ENCODE results near the gene ABCA4.
"Not testable (repeated sequence)": the region's sequence is repeated elsewhere in the genome, so short reads cannot be mapped to it uniquely, and the experiment has no call there.

Gene ABCA4

DNA sequence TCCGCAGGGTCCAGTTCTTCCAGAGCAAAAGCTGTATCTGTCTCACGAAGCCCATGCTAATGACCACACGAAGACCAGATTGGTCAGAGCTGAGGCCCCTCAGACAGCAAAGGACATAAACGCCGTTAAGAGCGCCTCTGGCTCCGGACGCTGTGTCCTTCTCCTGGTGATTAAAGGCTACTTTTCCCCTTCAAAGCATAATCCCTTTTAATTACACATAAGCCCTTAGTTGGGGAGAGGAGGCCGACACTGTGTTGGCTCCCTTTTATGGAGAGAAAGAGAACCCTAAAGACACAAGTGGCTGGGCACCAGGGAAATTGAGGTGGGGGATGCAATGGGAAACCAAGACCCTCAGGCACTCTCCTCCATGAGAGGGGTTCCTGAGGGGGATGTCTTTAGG lies at the start of gene ABCA4:
Gene ABCA4, minus strand, starts transcription at position 158 of the 400 bp plus-strand sequence. Its CDS starts 103 bp downstream, at position 55.
- no peaks in the 10 kb centered on the region for H3K27me3 ChIP-seq
- no peak within 1 kb of the TSS for H3K4me2 ChIP-seq
- H4K20me1 ChIP-seq = no peaks in the 10 kb centered on the region
- TF ChIP-seq Cebpa-rat (IDR thresholded peaks at IDR 0.05) = no peak
- H3K9me3 ChIP-seq = no peaks in the 10 kb centered on the region
- no peak within 1 kb of the TSS for H3K9ac ChIP-seq
- no peak within 1 kb of the TSS for H3K4me3 ChIP-seq
- H3K36me3 ChIP-seq = no peaks in the 10 kb centered on the region
- peaks cover 20% of the 10 kb centered on the region for H3K4me1 ChIP-seq
- H3K27ac ChIP-seq = no peak within 1 kb of the TSS

- Histone ChIP-seq H3K27me3 (no peaks in the 10 kb centered on the region), H3K9me3 (peaks cover 22% of the 10 kb centered on the region), H3K4me1 (no peaks in the 10 kb centered on the region), H4K20me1 (no peaks in the 10 kb centered on the region), H3K36me3 (peaks cover 5% of the 10 kb centered on the region; the same call in 1 of the 2 replicates), H3K4me3 (no peak overlapping the region), H3K27ac (no peak overlapping the region), H3K9ac (no peak overlapping the region), H3K4me2 (no peak overlapping the region)
- TF ChIP-seq Cebpa-rat (IDR thresholded peaks at IDR 0.05) = no peak
These were observed 48.2 kb upstream of the ABCA4 start for GRCh38 chr1:94169126-94169525.

- peaks cover 31% of the 10 kb centered on the region for H3K9me3 ChIP-seq
- H4K20me1 ChIP-seq = no peaks in the 10 kb centered on the region
- TF ChIP-seq Cebpa-rat (IDR thresholded peaks at IDR 0.05) = no peak
- no peak overlapping the region for H3K27ac ChIP-seq
- no peak overlapping the region for H3K4me3 ChIP-seq
- H3K4me1 ChIP-seq = no peaks in the 10 kb centered on the region
- H3K4me2 ChIP-seq = no peak overlapping the region
- H3K27me3 ChIP-seq = no peaks in the 10 kb centered on the region
- H3K36me3 ChIP-seq = no peaks in the 10 kb centered on the region
- H3K9ac ChIP-seq = no peak overlapping the region
These were observed 44.9 kb upstream of the ABCA4 start for GRCh38 chr1:94165843-94166242.

GRCh38 chr1:94164885-94165284 lies 43.9 kb upstream of the ABCA4 start:
- not testable (repeated sequence) for H3K27me3 ChIP-seq, H3K36me3 ChIP-seq, H3K4me3 ChIP-seq, H3K4me2 ChIP-seq, H3K9ac ChIP-seq, H3K4me1 ChIP-seq, H3K27ac ChIP-seq, H4K20me1 ChIP-seq
- peaks cover 31% of the 10 kb centered on the region for H3K9me3 ChIP-seq

DNA sequence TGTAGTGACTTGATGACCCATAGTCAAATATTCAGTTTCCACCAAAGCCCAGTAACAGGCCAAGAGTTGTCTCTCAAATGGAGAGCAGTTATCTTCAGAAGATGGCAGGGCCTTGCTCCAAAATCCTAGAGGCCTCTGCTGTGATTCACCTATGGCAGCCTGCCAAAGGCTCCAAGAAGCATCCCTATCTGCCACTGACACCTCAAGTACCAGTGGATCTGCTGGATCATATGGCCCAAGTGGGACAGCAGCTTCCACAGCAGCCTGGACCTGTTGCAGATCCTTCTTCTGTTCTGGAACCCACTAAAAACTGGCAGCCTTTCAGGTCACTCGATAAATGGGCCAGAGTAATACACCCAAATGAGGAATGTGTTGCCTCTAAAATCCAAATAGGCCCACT lies 43.2 kb upstream of the ABCA4 start:
- not testable (repeated sequence) for H3K4me2 ChIP-seq, H3K4me1 ChIP-seq, H3K4me3 ChIP-seq, H3K27ac ChIP-seq, H3K27me3 ChIP-seq, H3K36me3 ChIP-seq, H4K20me1 ChIP-seq, H3K9ac ChIP-seq
- H3K9me3 ChIP-seq = peaks cover 31% of the 10 kb centered on the region

- H4K20me1 ChIP-seq, H3K27ac ChIP-seq, H3K36me3 ChIP-seq, H3K9ac ChIP-seq, H3K4me2 ChIP-seq, H3K4me1 ChIP-seq, H3K4me3 ChIP-seq, H3K27me3 ChIP-seq: not testable (repeated sequence)
- peaks cover 31% of the 10 kb centered on the region for H3K9me3 ChIP-seq
These were observed 42.3 kb upstream of the ABCA4 start for GRCh38 chr1:94163249-94163648.

DNA sequence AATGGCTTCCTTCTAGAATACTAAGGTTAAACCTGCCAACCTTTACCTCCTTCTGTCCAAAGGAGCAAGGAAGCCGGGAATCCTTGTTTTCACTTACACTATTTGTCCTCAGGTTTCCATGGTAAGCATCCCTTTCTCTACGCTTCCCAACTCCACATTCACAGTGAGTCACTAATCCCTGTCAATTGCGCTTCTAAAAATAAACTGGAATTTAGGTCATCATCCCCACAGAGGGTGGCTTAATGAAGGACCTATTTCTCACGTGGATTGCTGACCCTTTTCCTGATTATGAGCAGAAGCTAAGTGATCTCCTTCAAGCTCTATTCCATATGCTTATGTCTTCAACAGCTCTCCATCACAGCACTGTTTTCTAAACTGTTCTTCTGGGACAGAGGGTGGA lies 39.9 kb upstream of the ABCA4 start:
- Histone ChIP-seq H3K36me3 (no peaks in the 10 kb centered on the region), H3K4me1 (no peaks in the 10 kb centered on the region), H3K4me3 (no peak overlapping the region), H3K27ac (no peak overlapping the region), H4K20me1 (no peaks in the 10 kb centered on the region), H3K9me3 (peaks cover 18% of the 10 kb centered on the region), H3K4me2 (no peak overlapping the region), H3K27me3 (no peaks in the 10 kb centered on the region), H3K9ac (no peak overlapping the region)
- no peak for TF ChIP-seq Cebpa-rat (IDR thresholded peaks at IDR 0.05)

DNA sequence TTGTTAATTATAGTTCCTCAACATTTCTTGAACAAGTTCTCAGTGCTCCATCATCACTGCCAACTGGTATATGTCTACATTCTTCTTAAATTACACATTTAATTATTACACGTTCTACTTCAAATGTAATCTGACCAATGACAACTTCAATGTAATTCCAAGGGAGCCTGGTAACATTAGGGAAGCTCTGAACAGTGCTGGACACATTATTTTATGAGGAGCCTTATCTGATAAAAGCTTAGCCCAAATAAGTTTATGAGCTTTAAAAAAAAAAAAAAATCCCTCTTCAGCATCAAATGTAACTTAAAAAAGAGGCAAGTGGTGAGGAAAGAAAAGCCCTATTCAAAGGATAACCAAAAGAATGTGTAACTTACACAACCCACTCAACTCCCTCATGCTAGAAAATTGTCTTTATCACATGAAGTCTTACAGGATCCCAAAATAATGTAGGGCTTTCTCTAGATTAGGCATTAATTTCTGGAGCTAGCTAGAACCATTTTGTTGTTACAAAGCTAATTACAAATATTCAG lies 35.2 kb upstream of the ABCA4 start:
- Histone ChIP-seq H3K9ac (no peak overlapping the region), H3K9me3 (no peaks in the 10 kb centered on the region), H3K27ac (no peak overlapping the region), H3K36me3 (no peaks in the 10 kb centered on the region), H3K4me1 (no peaks in the 10 kb centered on the region), H4K20me1 (no peaks in the 10 kb centered on the region), H3K4me2 (no peak overlapping the region), H3K27me3 (no peaks in the 10 kb centered on the region), H3K4me3 (no peak overlapping the region)
- no peak for TF ChIP-seq Cebpa-rat (IDR thresholded peaks at IDR 0.05)

DNA sequence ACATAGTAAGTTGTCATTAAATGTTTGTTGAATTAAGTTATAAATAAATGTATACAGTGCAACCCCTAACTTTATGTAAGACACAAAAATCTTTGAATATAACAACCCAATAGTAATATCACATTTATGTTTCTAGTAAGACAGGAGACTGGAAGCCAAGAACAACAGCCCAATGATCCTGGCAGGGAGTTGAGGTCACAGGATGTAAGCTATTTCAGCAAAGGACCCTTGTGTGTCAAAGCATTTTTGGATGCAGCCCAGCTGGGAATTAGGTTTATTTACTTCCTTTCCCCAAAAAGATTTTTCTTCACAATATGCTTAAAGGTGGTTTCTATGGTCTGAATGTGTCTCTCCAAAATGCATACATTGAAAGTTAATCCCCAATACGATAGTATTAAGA lies 34.0 kb upstream of the ABCA4 start:
- no peaks in the 10 kb centered on the region for H3K4me1 ChIP-seq
- H3K27ac ChIP-seq = no peak overlapping the region
- no peak overlapping the region for H3K4me2 ChIP-seq
- TF ChIP-seq Cebpa-rat (IDR thresholded peaks at IDR 0.05) = no peak
- no peaks in the 10 kb centered on the region for H3K9me3 ChIP-seq
- no peak overlapping the region for H3K4me3 ChIP-seq
- no peaks in the 10 kb centered on the region for H3K27me3 ChIP-seq
- H4K20me1 ChIP-seq = no peaks in the 10 kb centered on the region
- no peak overlapping the region for H3K9ac ChIP-seq
- H3K36me3 ChIP-seq = no peaks in the 10 kb centered on the region

DNA sequence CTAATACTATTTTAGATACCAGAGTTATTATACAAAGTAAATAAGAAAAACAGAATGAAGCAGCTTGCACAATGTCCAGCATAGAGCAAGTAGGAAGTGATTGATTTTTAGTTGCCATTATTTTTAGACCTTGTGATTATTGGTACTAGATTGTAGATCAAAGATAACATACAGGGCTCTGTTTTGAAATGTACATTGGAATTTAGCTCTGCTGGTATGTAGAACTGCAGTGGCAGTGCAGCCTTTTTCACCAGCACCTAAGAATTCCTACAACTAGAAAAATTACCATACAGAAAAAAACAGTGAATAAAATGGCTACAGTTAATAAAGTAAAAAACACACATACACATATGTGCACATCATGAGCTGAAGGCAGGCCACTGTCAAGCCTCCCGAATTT lies 32.2 kb upstream of the ABCA4 start:
- H3K36me3 ChIP-seq = no peaks in the 10 kb centered on the region
- no peaks in the 10 kb centered on the region for H3K27me3 ChIP-seq
- no peak for TF ChIP-seq Cebpa-rat (IDR thresholded peaks at IDR 0.05)
- H3K4me1 ChIP-seq = no peaks in the 10 kb centered on the region
- no peak overlapping the region for H3K4me2 ChIP-seq
- no peak overlapping the region for H3K4me3 ChIP-seq
- H3K9me3 ChIP-seq = no peaks in the 10 kb centered on the region
- H3K27ac ChIP-seq = no peak overlapping the region
- no peak overlapping the region for H3K9ac ChIP-seq
- no peaks in the 10 kb centered on the region for H4K20me1 ChIP-seq

DNA sequence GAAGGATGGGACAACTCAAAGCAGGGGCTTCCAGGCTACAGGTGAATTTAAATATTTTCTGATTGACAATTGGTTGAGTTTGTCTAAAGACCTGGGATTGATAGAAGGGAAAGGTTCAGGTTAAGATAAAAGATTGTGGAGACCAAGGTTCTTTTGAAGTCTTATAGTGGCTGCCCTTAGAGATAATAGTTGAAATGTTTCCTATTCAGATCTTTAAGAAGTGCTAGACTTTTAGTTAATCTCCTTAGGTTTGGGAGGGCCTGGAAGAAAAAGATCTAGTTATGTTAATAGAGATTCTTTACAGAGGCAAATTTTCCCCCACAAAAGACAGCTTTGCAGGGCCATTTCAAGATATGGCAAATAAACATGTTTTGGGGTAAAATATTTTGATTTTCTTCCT lies 28.2 kb upstream of the ABCA4 start:
- H3K4me3 ChIP-seq, H3K4me2 ChIP-seq, H4K20me1 ChIP-seq, H3K9me3 ChIP-seq, H3K9ac ChIP-seq, H3K27ac ChIP-seq, H3K27me3 ChIP-seq, H3K4me1 ChIP-seq, H3K36me3 ChIP-seq: not testable (repeated sequence)
